ENCODE measurements around the gene VAV1.

- TF ChIP-seq CTCF (conservative IDR thresholded peaks at IDR 0.05) (no peak), EZH2 (IDR thresholded peaks at IDR 0.05; ENCODE audit: low read depth) (no peak)
These were observed 70.5 kb downstream of the VAV1 start for GRCh38 chr19:6842871-6843607.
